ENCODE results near the gene ZYX. TPM values are rescaled to one million over a fixed set of nuclear protein-coding genes. Genes with fewer than 3 reads are reported as not detected.

The ZYX gene
- total and polyA plus RNA-seq, 2 of the 13 experiments (the other 11 are each of a cell fraction or from before 2014, with no cell fraction given) = 9.9 to 13.7 TPM

GRCh38 chr7:143380646-143381426, at the start of gene ZYX (continued):
- TF ChIP-seq ZNF646 (CRISPR knock-in tag; IDR thresholded peaks at IDR 0.05) = peak; percentile 49; the same call in 1 of the 2 replicates
- TF ChIP-seq HNF4G (IDR thresholded peaks at IDR 0.05; ENCODE audit: borderline replicate concordance, low read depth, low read length) = no peak
- no peak; the same call in 1 of the 2 replicates for TF ChIP-seq HNF4G (CRISPR knock-in tag; IDR thresholded peaks at IDR 0.05; ENCODE audit: borderline replicate concordance, low read depth)
- TF ChIP-seq SIN3A (IDR thresholded peaks at IDR 0.05; ENCODE audit: borderline replicate concordance, low read depth, low read length) = no peak
- TF ChIP-seq CREB1 (IDR thresholded peaks at IDR 0.05) = peak; percentile 43
- no peak for TF ChIP-seq CREB1 (CRISPR knock-in tag; IDR thresholded peaks at IDR 0.05)
- TF ChIP-seq NFAT5 (CRISPR knock-in tag; IDR thresholded peaks at IDR 0.05) = no peak
- no peak for TF ChIP-seq ZNF383 (CRISPR knock-in tag; IDR thresholded peaks at IDR 0.05; ENCODE audit: borderline replicate concordance)
- TF ChIP-seq RFX3 (CRISPR knock-in tag; IDR thresholded peaks at IDR 0.05) = no peak
- no peak for TF ChIP-seq SOX13 (IDR thresholded peaks at IDR 0.05)
- peak in 1 of 2 experiments; percentile 12; a peak in 1 of 4 replicates for TF ChIP-seq SOX13 (CRISPR knock-in tag; conservative IDR thresholded peaks at IDR 0.05 in 1 of 2, IDR thresholded peaks at IDR 0.05 in 1 of 2)
- TF ChIP-seq ZC3H4 (CRISPR knock-in tag; IDR thresholded peaks at IDR 0.05; ENCODE audit: borderline replicate concordance) = no peak
- no peak for TF ChIP-seq MXD4 (CRISPR knock-in tag; IDR thresholded peaks at IDR 0.05)
- peak; percentile 13; the same call in 1 of the 2 replicates for TF ChIP-seq FOXO1 (CRISPR knock-in tag; IDR thresholded peaks at IDR 0.05)
- TF ChIP-seq RBFOX2 (IDR thresholded peaks at IDR 0.05; ENCODE audit: low read depth, low read length) = peak; percentile 79
- TF ChIP-seq ZNF883 (CRISPR knock-in tag; IDR thresholded peaks at IDR 0.05; ENCODE audit: not compliant biosample characterization) = peak; percentile 41
- no peak for TF ChIP-seq NFKB2 (CRISPR knock-in tag; IDR thresholded peaks at IDR 0.05; ENCODE audit: borderline replicate concordance)
- TF ChIP-seq PLRG1 (conservative IDR thresholded peaks at IDR 0.05) = no peak
- peak; percentile 36; the same call in 1 of the 2 replicates for TF ChIP-seq HDAC1 (CRISPR knock-in tag; IDR thresholded peaks at IDR 0.05)

Measured in HepG2 (cell line).